Endothelial cell of umbilical vein (primary cell): ENCODE data around the gene ARID5A. TPM values are rescaled to one million over a fixed set of nuclear protein-coding genes. Genes with fewer than 3 reads are reported as not detected.

Experiments
- BruUV-seq: library from RNA; stranded (reverse); fragments of 400-500 nt; replicated peaks from 2 replicates; lab custom pipeline; 2021; lab: Mats Ljungman, UMichigan
- CTCF ChIA-PET: fragments of 300-600, 350-600 bp; sonication (Branson Sonifier 250); formaldehyde crosslinking; loops from one replicate; lab custom pipeline; 2021; ENCODE audit warnings: antibody characterized with exemption, inconsistent platforms; lab: Charles Lee
- POLR2A ChIA-PET: fragments of 300-600, 350-600 bp; sonication (Branson Sonifier 250); formaldehyde crosslinking; loops from one replicate; lab custom pipeline; 2021; ENCODE audit warnings: antibody characterized with exemption, inconsistent platforms; lab: Charles Lee
- DNase-seq: peaks from one replicate; pipeline ENCODE4 v3.0.0-alpha.2; 2011; ENCODE audit warnings: low read depth, low spot score
- FAIRE-seq: peaks from 2 replicates; lab custom pipeline; 2011; peaks lifted over from hg19 to GRCh38; lab: Jason Lieb, UNC
- H2AFZ ChIP-seq: 2 replicates; pipeline ENCODE4 v1.6.0; 2012; ENCODE audit warnings: low read depth, low read length, control low read depth, inconsistent platforms
- H3K27ac ChIP-seq: 2 replicates; pipeline ENCODE4 v1.5.1; 2011; ENCODE audit warnings: low read depth, mild to moderate bottlenecking, control low read depth, low read length, moderate library complexity; ENCODE audit not compliant: insufficient read depth
- H3K27me3 ChIP-seq, 2 experiments: 2 replicates each; pipeline versions ENCODE4 v1.6.0 to v1.6.1; 2011; ENCODE audit warnings: low read length in 2 of 2, mixed read lengths in 1 of 2; ENCODE audit not compliant: control insufficient read depth in 2 of 2, insufficient read depth in 2 of 2
- H3K36me3 ChIP-seq, 2 experiments: 2 replicates in 1 of 2; 3 replicates in 1 of 2; pipeline ENCODE4 v1.5.1; 2011; ENCODE audit warnings: low read length in 2 of 2, mild to moderate bottlenecking in 1 of 2, moderate library complexity in 1 of 2; ENCODE audit not compliant: control insufficient read depth in 2 of 2, insufficient read depth in 2 of 2; ENCODE audit errors: extremely low read depth in 1 of 2
- H3K4me1 ChIP-seq: 3 replicates; pipeline ENCODE4 v1.5.1; 2011; ENCODE audit warnings: mild to moderate bottlenecking, low read length; ENCODE audit not compliant: control insufficient read depth, insufficient read depth; ENCODE audit errors: extremely low read depth
- H3K4me2 ChIP-seq: 2 replicates; pipeline ENCODE4 v1.6.1; 2011; ENCODE audit warnings: low read length, control low read depth, mixed read lengths; ENCODE audit not compliant: insufficient read depth
- H3K4me3 ChIP-seq, 3 experiments: fragments of 200-600 bp in 1 of 3; sonication (generic), shearing (Covaris generic) in 1 of 3; replicated peaks in 1 of 3; 2 replicates each; pipeline ENCODE4 v1.5.1; 2011 to 2016; ENCODE audit warnings: control low read depth in 3 of 3, low read length in 3 of 3, mild to moderate bottlenecking in 2 of 3, inconsistent platforms in 1 of 3, low read depth in 1 of 3, moderate library complexity in 1 of 3; ENCODE audit not compliant: insufficient read depth in 1 of 3
- H3K79me2 ChIP-seq: 2 replicates; pipeline ENCODE4 v1.6.0; 2012; ENCODE audit warnings: low read length, inconsistent platforms; ENCODE audit not compliant: control insufficient read depth, insufficient read depth
- H3K9ac ChIP-seq: replicated peaks from 2 replicates; pipeline ENCODE3; 2011; ENCODE audit warnings: low read length, control low read depth; ENCODE audit not compliant: insufficient read depth; ENCODE audit errors: extremely low read depth
- H3K9me1 ChIP-seq: replicated peaks from 3 replicates; pipeline ENCODE4 v1.6.0; 2011; ENCODE audit warnings: mild to moderate bottlenecking, low read length; ENCODE audit not compliant: control insufficient read depth, insufficient read depth; ENCODE audit errors: extremely low read depth
- H3K9me3 ChIP-seq: replicated peaks from 2 replicates; pipeline ENCODE4 v1.5.1; 2012; ENCODE audit warnings: low read length, inconsistent platforms; ENCODE audit not compliant: control insufficient read depth, insufficient read depth
- H4K20me1 ChIP-seq: replicated peaks from 2 replicates; pipeline ENCODE3; 2011; ENCODE audit warnings: mild to moderate bottlenecking, low read length; ENCODE audit not compliant: control insufficient read depth, insufficient read depth; ENCODE audit errors: extremely low read depth
- FOS ChIP-seq: IDR thresholded peaks from 2 replicates; pipeline ENCODE4 v1.6.1; 2011; ENCODE audit warnings: mild to moderate bottlenecking, low read length, moderate library complexity, borderline replicate concordance; ENCODE audit not compliant: insufficient read depth
- GATA2 ChIP-seq: IDR thresholded peaks from 2 replicates; pipeline ENCODE4 v1.7.0; 2011; ENCODE audit warnings: low read depth, mild to moderate bottlenecking, moderate library complexity, mixed read lengths, low read length; ENCODE audit not compliant: insufficient read length, insufficient read depth
- JUN ChIP-seq: IDR thresholded peaks from 2 replicates; pipeline ENCODE4 v1.6.1; 2011; ENCODE audit warnings: borderline replicate concordance, low read depth; ENCODE audit not compliant: insufficient read length, insufficient read depth
- MYC ChIP-seq: IDR thresholded peaks from one replicate; pipeline ENCODE4 v1.6.1; 2011; ENCODE audit warnings: mild to moderate bottlenecking, low read depth, low read length
- POLR2A ChIP-seq: IDR thresholded peaks from 2 replicates; pipeline ENCODE4 v1.6.1; 2012; ENCODE audit warnings: low read depth, mild to moderate bottlenecking, control low read depth, low read length
- POLR2AphosphoS5 ChIP-seq: IDR thresholded peaks from 2 replicates; pipeline ENCODE4 v1.6.1; 2012; ENCODE audit warnings: low read depth, mild to moderate bottlenecking, control low read depth, low read length, moderate library complexity; ENCODE audit not compliant: insufficient read depth
- dilution Hi-C: fragments of 300-500 bp; cut with MboI; formaldehyde crosslinking; loops from one replicate; pipeline ENCODE4 v1.15.0; 2019; ENCODE audit warnings: low sequenced_read_pairs; ENCODE audit not compliant: extremely low pct_ligation_motif_present
- intact Hi-C: fragments of 100-400 bp; cut with micrococcal nuclease; formaldehyde crosslinking; loops from one replicate; pipeline ENCODE4 v1.10.0; 2022
- polyA plus RNA-seq, 4 experiments: library from polyadenylated mRNA; depleted of rRNA in 3 of 4; stranded (reverse) in 3 of 4; unstranded in 1 of 4; fragments of >200 nt; gene quantifications; 2 replicates each; pipeline versions ENCODE4 v1.2.1 to v1.2.3, GENCODE V29; 2011 to 2012; ENCODE audit warnings: missing spikeins in 1 of 4
- total RNA-seq: library from RNA; stranded (reverse); gene quantifications from 2 replicates; pipeline ENCODE4 v1.2.3, GENCODE V29; 2021

Gene ARID5A
- total and polyA plus RNA-seq, 2 donors (not counting 3 experiments of a cell fraction or from before 2014, with no cell fraction given), result 18.0 to 24.7 TPM

GRCh38 chr2:96505231-96505889 is 31.2 kb upstream of the ARID5A start, which contains the start of gene NEURL3:
Gene NEURL3 (minus strand): TSS chr2:96505357. CDS start chr2:96505286, 71 bp downstream.
- Histone ChIP-seq H3K9ac (no peak within 1 kb of the TSS), H2AFZ (no peak within 1 kb of the TSS), H3K4me3 (no peak within 1 kb of the TSS), H3K4me2 (no peak within 1 kb of the TSS), H4K20me1 (no peaks in the 10 kb centered on the region), H3K4me1 (no peaks in the 10 kb centered on the region), H3K27ac (no peak within 1 kb of the TSS), H3K36me3 (no peaks in the 10 kb centered on the region), H3K27me3 (peaks cover 11 to 14% of the 10 kb centered on the region in 2 experiments), H3K9me3 (no peaks in the 10 kb centered on the region), H3K79me2 (no peaks in the 10 kb centered on the region), H3K9me1 (no peaks in the 10 kb centered on the region)
- CTCF ChIA-PET, result interaction anchor here (1.2 to 11.6 kb wide), 4 partner anchors 10 to 388 kb away, joined by 3 to 451 read pairs (median 4); no protein-coding TSS in a partner anchor
- FAIRE-seq (no peak), DNase-seq (peak; percentile 68)
- TF ChIP-seq POLR2AphosphoS5 (no peak), POLR2A (no peak), JUN (no peak), MYC (no peak), FOS (no peak), GATA2 (no peak)
- POLR2A ChIA-PET, result no interaction called here
- no TSS peak for BruUV-seq
- intact Hi-C loops, result loop anchor here (5.0 to 10.0 kb wide), 2 partner anchors 148 to 301 kb away; partner anchors contain the start of gene STARD7
- dilution Hi-C loops, result no loop called here
